Measurements from ENCODE around the gene NOS3.

The NOS3 gene

GRCh38 chr7:150958597-150958996, 32.2 kb upstream of the NOS3 start:
- no peak overlapping the region for H3K4me3 ChIP-seq (ENCODE audit: low read depth in 1 of 5, low read length in 5 of 5)
- H3K9me3 ChIP-seq (ENCODE audit: control insufficient read depth in 5 of 5, low read length in 5 of 5) = no peaks in the 10 kb centered on the region
- no peaks in the 10 kb centered on the region for H3K36me3 ChIP-seq (ENCODE audit: control insufficient read depth in 5 of 5, insufficient read depth in 5 of 5, low read length in 5 of 5)
- no peak overlapping the region for H3K27ac ChIP-seq (ENCODE audit: low read depth, low read length)
- no peak overlapping the region for H3K9ac ChIP-seq (ENCODE audit: low read length in 5 of 5)
- peaks cover 44 to 66% (median 53%) of the 10 kb centered on the region in 5 donors for H3K27me3 ChIP-seq (ENCODE audit: control insufficient read depth in 5 of 5, insufficient read depth in 4 of 5, low read length in 5 of 5)
- H3K4me1 ChIP-seq (ENCODE audit: control insufficient read depth in 5 of 5, insufficient read depth in 5 of 5, low read length in 5 of 5) = peaks cover 0 to 9% (median 7%) of the 10 kb centered on the region in 5 donors

- no peak overlapping the region for H3K4me3 ChIP-seq (ENCODE audit: low read depth in 1 of 5, low read length in 5 of 5)
- no peak overlapping the region for H3K27ac ChIP-seq (ENCODE audit: low read depth, low read length)
- no peaks in the 10 kb centered on the region for H3K36me3 ChIP-seq (ENCODE audit: control insufficient read depth in 5 of 5, insufficient read depth in 5 of 5, low read length in 5 of 5)
- no peaks in the 10 kb centered on the region for H3K9me3 ChIP-seq (ENCODE audit: control insufficient read depth in 5 of 5, low read length in 5 of 5)
- peaks cover 41 to 66% (median 57%) of the 10 kb centered on the region in 5 donors for H3K27me3 ChIP-seq (ENCODE audit: control insufficient read depth in 5 of 5, insufficient read depth in 4 of 5, low read length in 5 of 5)
- H3K4me1 ChIP-seq (ENCODE audit: control insufficient read depth in 5 of 5, insufficient read depth in 5 of 5, low read length in 5 of 5) = peaks cover 0 to 9% (median 7%) of the 10 kb centered on the region in 5 donors
- no peak overlapping the region for H3K9ac ChIP-seq (ENCODE audit: low read length in 5 of 5)
Measured at GRCh38 chr7:150959081-150959480, 31.7 kb upstream of the NOS3 start.

GRCh38 chr7:150959739-150960734, 30.8 kb upstream of the NOS3 start:
- H3K4me1 ChIP-seq (ENCODE audit: control insufficient read depth in 5 of 5, insufficient read depth in 5 of 5, low read length in 5 of 5) = peaks cover 0 to 15% (median 10%) of the 10 kb centered on the region in 5 donors
- H3K27me3 ChIP-seq (ENCODE audit: control insufficient read depth in 5 of 5, insufficient read depth in 4 of 5, low read length in 5 of 5) = peaks cover 31 to 66% (median 57%) of the 10 kb centered on the region in 5 donors
- H3K27ac ChIP-seq (ENCODE audit: low read depth, low read length) = no peak overlapping the region
- no peaks in the 10 kb centered on the region for H3K9me3 ChIP-seq (ENCODE audit: control insufficient read depth in 5 of 5, low read length in 5 of 5)
- H3K36me3 ChIP-seq (ENCODE audit: control insufficient read depth in 5 of 5, insufficient read depth in 5 of 5, low read length in 5 of 5) = no peaks in the 10 kb centered on the region
- no peak overlapping the region for H3K9ac ChIP-seq (ENCODE audit: low read length in 5 of 5)
- H3K4me3 ChIP-seq (ENCODE audit: low read depth in 1 of 5, low read length in 5 of 5) = no peak overlapping the region

- Histone ChIP-seq H3K4me1 (ENCODE audit: control insufficient read depth in 5 of 5, insufficient read depth in 5 of 5, low read length in 5 of 5) (peaks cover 0 to 15% (median 4%) of the 10 kb centered on the region in 5 donors), H3K27ac (ENCODE audit: low read depth, low read length) (no peak overlapping the region)
Measured at GRCh38 chr7:150961510-150962289, 29.1 kb upstream of the NOS3 start.

GRCh38 chr7:150962290-150962552, 28.6 kb upstream of the NOS3 start:
- Histone ChIP-seq H3K27ac (ENCODE audit: low read depth, low read length) (no peak overlapping the region), H3K4me3 (ENCODE audit: low read depth in 1 of 5, low read length in 5 of 5) (no peak overlapping the region), H3K36me3 (ENCODE audit: control insufficient read depth in 5 of 5, insufficient read depth in 5 of 5, low read length in 5 of 5) (no peaks in the 10 kb centered on the region), H3K27me3 (ENCODE audit: control insufficient read depth in 5 of 5, insufficient read depth in 4 of 5, low read length in 5 of 5) (peaks cover 17 to 58% (median 50%) of the 10 kb centered on the region in 5 donors), H3K4me1 (ENCODE audit: control insufficient read depth in 5 of 5, insufficient read depth in 5 of 5, low read length in 5 of 5) (peaks cover 0 to 15% (median 4%) of the 10 kb centered on the region in 5 donors), H3K9me3 (ENCODE audit: control insufficient read depth in 5 of 5, low read length in 5 of 5) (no peaks in the 10 kb centered on the region), H3K9ac (ENCODE audit: low read length in 5 of 5) (no peak overlapping the region)

More at GRCh38 chr7:150961510-150962289, 29.1 kb upstream of the NOS3 start:
- no peak overlapping the region for H3K4me3 ChIP-seq (ENCODE audit: low read depth in 1 of 5, low read length in 5 of 5)
- H3K27me3 ChIP-seq (ENCODE audit: control insufficient read depth in 5 of 5, insufficient read depth in 4 of 5, low read length in 5 of 5) = peaks cover 20 to 62% (median 55%) of the 10 kb centered on the region in 5 donors
- H3K9ac ChIP-seq (ENCODE audit: low read length in 5 of 5) = no peak overlapping the region
- H3K9me3 ChIP-seq (ENCODE audit: control insufficient read depth in 5 of 5, low read length in 5 of 5) = no peaks in the 10 kb centered on the region
- no peaks in the 10 kb centered on the region for H3K36me3 ChIP-seq (ENCODE audit: control insufficient read depth in 5 of 5, insufficient read depth in 5 of 5, low read length in 5 of 5)

- Histone ChIP-seq H3K27ac (ENCODE audit: low read depth, low read length) (no peak overlapping the region), H3K27me3 (ENCODE audit: control insufficient read depth in 5 of 5, insufficient read depth in 4 of 5, low read length in 5 of 5) (peaks cover 14 to 54% (median 45%) of the 10 kb centered on the region in 5 donors), H3K4me3 (ENCODE audit: low read depth in 1 of 5, low read length in 5 of 5) (no peak overlapping the region), H3K36me3 (ENCODE audit: control insufficient read depth in 5 of 5, insufficient read depth in 5 of 5, low read length in 5 of 5) (no peaks in the 10 kb centered on the region), H3K9me3 (ENCODE audit: control insufficient read depth in 5 of 5, low read length in 5 of 5) (no peaks in the 10 kb centered on the region), H3K9ac (ENCODE audit: low read length in 5 of 5) (no peak overlapping the region), H3K4me1 (ENCODE audit: control insufficient read depth in 5 of 5, insufficient read depth in 5 of 5, low read length in 5 of 5) (peaks cover 0 to 11% (median 4%) of the 10 kb centered on the region in 5 donors)
Measured at GRCh38 chr7:150962553-150963399, 28.0 kb upstream of the NOS3 start.

- Histone ChIP-seq H3K4me3 (ENCODE audit: low read depth in 1 of 5, low read length in 5 of 5) (no peak overlapping the region), H3K9me3 (ENCODE audit: control insufficient read depth in 5 of 5, low read length in 5 of 5) (no peaks in the 10 kb centered on the region), H3K36me3 (ENCODE audit: control insufficient read depth in 5 of 5, insufficient read depth in 5 of 5, low read length in 5 of 5) (no peaks in the 10 kb centered on the region), H3K4me1 (ENCODE audit: control insufficient read depth in 5 of 5, insufficient read depth in 5 of 5, low read length in 5 of 5) (peaks cover 0 to 11% (median 4%) of the 10 kb centered on the region in 5 donors), H3K27ac (ENCODE audit: low read depth, low read length) (no peak overlapping the region), H3K27me3 (ENCODE audit: control insufficient read depth in 5 of 5, insufficient read depth in 4 of 5, low read length in 5 of 5) (peaks cover 3 to 50% (median 45%) of the 10 kb centered on the region in 5 donors), H3K9ac (ENCODE audit: low read length in 5 of 5) (no peak overlapping the region)
Measured at GRCh38 chr7:150963707-150964559, 26.9 kb upstream of the NOS3 start.

GRCh38 chr7:150964593-150965111, 26.2 kb upstream of the NOS3 start:
- Histone ChIP-seq H3K9me3 (ENCODE audit: control insufficient read depth in 5 of 5, low read length in 5 of 5) (no peaks in the 10 kb centered on the region), H3K4me3 (ENCODE audit: low read depth in 1 of 5, low read length in 5 of 5) (no peak overlapping the region), H3K27ac (ENCODE audit: low read depth, low read length) (no peak overlapping the region), H3K27me3 (ENCODE audit: control insufficient read depth in 5 of 5, insufficient read depth in 4 of 5, low read length in 5 of 5) (peaks cover 5 to 50% (median 44%) of the 10 kb centered on the region in 5 donors), H3K9ac (ENCODE audit: low read length in 5 of 5) (no peak overlapping the region), H3K4me1 (ENCODE audit: control insufficient read depth in 5 of 5, insufficient read depth in 5 of 5, low read length in 5 of 5) (peaks cover 0 to 11% (median 4%) of the 10 kb centered on the region in 5 donors), H3K36me3 (ENCODE audit: control insufficient read depth in 5 of 5, insufficient read depth in 5 of 5, low read length in 5 of 5) (no peaks in the 10 kb centered on the region)
